SJSA1 (cell line): ENCODE measurements around the gene FAT1. TPM values are rescaled to one million over a fixed set of nuclear protein-coding genes. Genes with fewer than 3 reads are reported as not detected.
A peak's percentile ranks its signal among the peaks of the same experiment; 100 is the strongest.

Experiments used
- DNase-seq, 2 experiments: peaks; one replicate each; pipeline ENCODE4 v3.0.0-alpha.2; 2015 to 2020; ENCODE audit warnings: low spot score in 2 of 2, low read depth in 1 of 2
- H3K27ac ChIP-seq: fragments of 250-450 bp; sonication (Bioruptor Pico); 2 replicates; pipeline ENCODE4 v1.5.1; 2020; ENCODE audit warnings: mild to moderate bottlenecking, moderate library complexity
- H3K27me3 ChIP-seq: fragments of 250-450 bp; sonication (Bioruptor Pico); replicated peaks from 2 replicates; pipeline ENCODE4 v1.5.1; 2020; ENCODE audit warnings: mild to moderate bottlenecking, moderate library complexity
- H3K36me3 ChIP-seq: fragments of 250-450 bp; sonication (Bioruptor Pico); 2 replicates; pipeline ENCODE4 v1.5.1; 2020; ENCODE audit warnings: mild to moderate bottlenecking
- H3K4me1 ChIP-seq: fragments of 250-450 bp; sonication (Bioruptor Pico); replicated peaks from 2 replicates; pipeline ENCODE4 v1.6.1; 2021; ENCODE audit warnings: mild to moderate bottlenecking
- H3K4me3 ChIP-seq: fragments of 250-450 bp; sonication (Bioruptor Pico); 2 replicates; pipeline ENCODE4 v1.5.1; 2020; ENCODE audit warnings: mild to moderate bottlenecking
- H3K9me3 ChIP-seq: fragments of 250-450 bp; sonication (Bioruptor Pico); replicated peaks from 2 replicates; pipeline ENCODE4 v1.5.1; 2020; ENCODE audit warnings: mild to moderate bottlenecking
- total RNA-seq: library from RNA; depleted of rRNA; stranded (reverse); fragments of >200 nt; shearing (Covaris generic); gene quantifications from 2 replicates; pipeline ENCODE4 v1.2.3, GENCODE V29; 2014

Gene FAT1
- total RNA-seq, 1 experiment from 2014 or later = 483 TPM

GRCh38 chr4:186691396-186691795 is 32.3 kb downstream of the FAT1 start:
- DNase-seq = no peak
- Histone ChIP-seq H3K27ac (no peak overlapping the region), H3K36me3 (peaks cover 64% of the 10 kb centered on the region), H3K4me1 (peaks cover 54% of the 10 kb centered on the region), H3K9me3 (no peaks in the 10 kb centered on the region), H3K27me3 (no peaks in the 10 kb centered on the region), H3K4me3 (no peak overlapping the region)

GRCh38 chr4:186689476-186689875 is 34.2 kb downstream of the FAT1 start:
- no peaks in the 10 kb centered on the region for H3K9me3 ChIP-seq
- H3K4me1 ChIP-seq = peaks cover 56% of the 10 kb centered on the region
- H3K4me3 ChIP-seq = no peak overlapping the region
- no peaks in the 10 kb centered on the region for H3K27me3 ChIP-seq
- peaks cover 56% of the 10 kb centered on the region for H3K36me3 ChIP-seq
- no peak overlapping the region for H3K27ac ChIP-seq
- DNase-seq = no peak

- Histone ChIP-seq H3K4me1 (peaks cover 53% of the 10 kb centered on the region), H3K27me3 (no peaks in the 10 kb centered on the region), H3K4me3 (no peak overlapping the region), H3K9me3 (no peaks in the 10 kb centered on the region), H3K36me3 (peaks cover 66% of the 10 kb centered on the region), H3K27ac (no peak overlapping the region)
- DNase-seq = no peak
These were observed 35.3 kb downstream of the FAT1 start for GRCh38 chr4:186688150-186688943.

DNA sequence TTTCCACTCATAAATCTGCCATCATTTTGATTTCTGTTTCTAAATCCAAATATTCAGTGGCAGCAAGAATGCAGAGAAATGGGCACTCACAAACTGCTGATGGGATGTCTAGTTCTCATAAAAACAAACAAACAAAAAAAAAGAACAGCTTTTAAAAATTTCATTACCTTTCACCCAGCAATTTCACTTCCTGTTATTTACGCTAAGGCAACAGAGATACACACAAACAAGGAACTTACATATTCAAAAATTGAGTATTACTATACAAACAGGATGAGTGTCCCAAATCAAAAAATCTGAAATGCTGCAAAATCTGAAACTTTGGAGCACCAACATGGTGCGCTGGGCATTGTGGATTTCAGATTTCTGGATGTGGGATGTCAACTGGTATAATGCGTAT is 36.4 kb downstream of the FAT1 start:
- H3K4me1 ChIP-seq = peaks cover 42% of the 10 kb centered on the region
- no peaks in the 10 kb centered on the region for H3K9me3 ChIP-seq
- peaks cover 64% of the 10 kb centered on the region for H3K36me3 ChIP-seq
- H3K27me3 ChIP-seq = no peaks in the 10 kb centered on the region
- peak overlapping the region; percentile 85 for H3K27ac ChIP-seq
- DNase-seq = no peak
- no peak overlapping the region for H3K4me3 ChIP-seq

- Histone ChIP-seq H3K9me3 (no peaks in the 10 kb centered on the region), H3K4me1 (peaks cover 44% of the 10 kb centered on the region), H3K27me3 (no peaks in the 10 kb centered on the region), H3K36me3 (peaks cover 62% of the 10 kb centered on the region), H3K27ac (peak overlapping the region; percentile 85), H3K4me3 (no peak overlapping the region)
- peak; percentile 56 to 93 for DNase-seq
These were observed 37.9 kb downstream of the FAT1 start for GRCh38 chr4:186685767-186686183.

- no peak overlapping the region for H3K4me3 ChIP-seq
- H3K27me3 ChIP-seq = no peaks in the 10 kb centered on the region
- peak overlapping the region; percentile 85 for H3K27ac ChIP-seq
- peaks cover 53% of the 10 kb centered on the region for H3K4me1 ChIP-seq
- no peak for DNase-seq
- H3K36me3 ChIP-seq = peaks cover 59% of the 10 kb centered on the region
- no peaks in the 10 kb centered on the region for H3K9me3 ChIP-seq
These were observed 38.8 kb downstream of the FAT1 start for GRCh38 chr4:186684889-186685309.

DNA sequence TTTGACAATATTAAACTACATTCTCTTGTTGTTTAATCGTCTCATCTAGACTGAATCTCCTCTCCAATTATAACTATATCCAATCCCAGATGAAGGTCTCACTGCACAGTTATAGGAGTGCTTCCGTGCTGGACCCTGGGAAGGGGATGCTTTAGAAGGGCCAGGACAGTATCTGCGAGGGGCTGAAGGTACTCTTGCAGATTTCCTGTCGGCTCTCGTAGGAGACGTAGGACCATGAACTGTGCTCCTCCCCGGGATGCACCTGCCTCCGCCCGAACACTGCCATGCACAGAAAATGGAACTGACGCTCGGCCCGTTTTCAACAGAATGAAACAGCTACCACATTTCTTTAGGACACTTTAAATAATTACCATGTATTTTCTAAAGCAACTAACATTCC is 39.4 kb downstream of the FAT1 start:
- H3K36me3 ChIP-seq = peaks cover 53% of the 10 kb centered on the region
- no peak overlapping the region for H3K27ac ChIP-seq
- no peaks in the 10 kb centered on the region for H3K27me3 ChIP-seq
- H3K4me3 ChIP-seq = no peak overlapping the region
- no peaks in the 10 kb centered on the region for H3K9me3 ChIP-seq
- peaks cover 48% of the 10 kb centered on the region for H3K4me1 ChIP-seq
- DNase-seq = no peak

DNA sequence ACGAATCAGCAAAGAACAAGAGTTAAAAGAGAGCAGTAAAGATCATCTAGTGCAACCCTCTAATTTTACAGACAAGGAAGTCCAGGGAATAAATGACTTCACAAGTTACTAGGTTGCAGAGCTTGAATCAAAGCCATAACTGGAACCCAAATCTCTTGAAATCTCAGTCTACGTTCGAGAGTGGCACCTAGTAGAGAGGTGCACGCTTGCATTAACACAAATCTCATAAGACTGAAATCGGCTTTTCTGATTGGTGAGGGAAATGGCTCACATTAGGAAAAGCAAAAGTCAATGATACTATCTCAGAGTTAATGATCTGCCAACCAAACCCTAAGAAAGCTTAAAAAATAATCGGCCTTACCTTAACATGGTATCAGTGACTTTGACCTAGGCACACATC is 43.0 kb downstream of the FAT1 start:
- no peak for DNase-seq
- no peaks in the 10 kb centered on the region for H3K27me3 ChIP-seq
- H3K27ac ChIP-seq = no peak overlapping the region
- peaks cover 46% of the 10 kb centered on the region for H3K4me1 ChIP-seq
- peaks cover 54% of the 10 kb centered on the region for H3K36me3 ChIP-seq
- H3K4me3 ChIP-seq = no peak overlapping the region
- H3K9me3 ChIP-seq = no peaks in the 10 kb centered on the region

GRCh38 chr4:186676531-186677161 is 47.0 kb downstream of the FAT1 start:
- no peak overlapping the region for H3K4me3 ChIP-seq
- H3K27ac ChIP-seq = peak overlapping the region; percentile 35; the same call in 1 of the 2 replicates
- no peaks in the 10 kb centered on the region for H3K9me3 ChIP-seq
- H3K4me1 ChIP-seq = peaks cover 47% of the 10 kb centered on the region
- DNase-seq = peak; percentile 76 to 94
- no peaks in the 10 kb centered on the region for H3K27me3 ChIP-seq
- H3K36me3 ChIP-seq = peaks cover 49% of the 10 kb centered on the region

DNA sequence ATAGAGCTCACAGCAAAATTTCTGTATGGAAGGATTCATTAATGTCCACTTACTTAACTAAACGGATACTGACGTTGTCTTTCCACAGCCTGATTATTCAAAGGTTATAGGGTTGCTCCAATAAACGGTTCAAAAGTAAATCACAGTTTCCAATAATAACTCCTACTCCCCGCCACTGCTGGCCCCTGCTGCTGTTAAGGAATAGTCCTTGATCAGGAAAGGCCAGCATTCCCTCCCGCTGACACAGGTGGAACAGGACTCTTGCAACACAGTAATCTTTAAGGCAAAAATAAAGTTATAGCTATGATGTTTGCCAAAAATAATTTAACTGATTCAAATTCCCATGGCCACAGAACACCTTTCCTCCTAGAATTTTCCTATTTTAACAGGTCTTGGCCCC is 53.9 kb downstream of the FAT1 start:
- DNase-seq = no peak
- Histone ChIP-seq H3K27ac (peak overlapping the region; percentile 2; the same call in 1 of the 2 replicates), H3K9me3 (no peaks in the 10 kb centered on the region), H3K27me3 (no peaks in the 10 kb centered on the region), H3K4me1 (peaks cover 42% of the 10 kb centered on the region), H3K36me3 (peaks cover 86% of the 10 kb centered on the region), H3K4me3 (no peak overlapping the region)

- peak in 1 of 2 experiments; percentile 48 for DNase-seq
- Histone ChIP-seq H3K27me3 (no peaks in the 10 kb centered on the region), H3K4me1 (peaks cover 40% of the 10 kb centered on the region), H3K36me3 (peaks cover 86% of the 10 kb centered on the region), H3K27ac (peak overlapping the region; percentile 2; the same call in 1 of the 2 replicates), H3K4me3 (no peak overlapping the region), H3K9me3 (no peaks in the 10 kb centered on the region)
These were observed 54.4 kb downstream of the FAT1 start for GRCh38 chr4:186669159-186669731.

DNA sequence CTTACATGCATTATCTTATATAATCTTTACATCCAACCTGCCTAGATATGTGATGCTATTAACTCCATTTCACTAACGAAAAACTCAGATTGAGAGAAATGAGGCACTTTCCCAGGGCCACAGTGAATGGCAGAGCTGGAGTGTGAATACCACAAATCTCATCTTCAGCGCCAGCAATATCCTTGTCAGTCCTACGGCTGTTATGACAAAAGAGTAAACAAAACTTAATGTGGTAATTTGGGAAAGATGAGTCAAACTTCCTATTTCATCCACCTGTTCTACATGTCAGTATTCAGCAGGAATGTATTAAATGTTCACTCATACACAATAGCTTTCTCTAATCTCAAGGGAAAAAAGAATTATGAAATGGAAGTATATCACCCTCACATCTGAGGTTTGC is 56.9 kb downstream of the FAT1 start:
- no peaks in the 10 kb centered on the region; the same call in 1 of the 2 replicates for H3K27me3 ChIP-seq
- no peak for DNase-seq
- no peaks in the 10 kb centered on the region for H3K9me3 ChIP-seq
- peaks cover 34% of the 10 kb centered on the region for H3K4me1 ChIP-seq
- H3K27ac ChIP-seq = no peak overlapping the region
- peaks cover 93% of the 10 kb centered on the region for H3K36me3 ChIP-seq
- no peak overlapping the region for H3K4me3 ChIP-seq

GRCh38 chr4:186666252-186666651 is 57.4 kb downstream of the FAT1 start:
- DNase-seq = no peak
- peaks cover 34% of the 10 kb centered on the region for H3K4me1 ChIP-seq
- no peak overlapping the region for H3K4me3 ChIP-seq
- H3K9me3 ChIP-seq = no peaks in the 10 kb centered on the region
- no peaks in the 10 kb centered on the region; the same call in 1 of the 2 replicates for H3K27me3 ChIP-seq
- H3K36me3 ChIP-seq = peaks cover 95% of the 10 kb centered on the region
- no peak overlapping the region for H3K27ac ChIP-seq

DNA sequence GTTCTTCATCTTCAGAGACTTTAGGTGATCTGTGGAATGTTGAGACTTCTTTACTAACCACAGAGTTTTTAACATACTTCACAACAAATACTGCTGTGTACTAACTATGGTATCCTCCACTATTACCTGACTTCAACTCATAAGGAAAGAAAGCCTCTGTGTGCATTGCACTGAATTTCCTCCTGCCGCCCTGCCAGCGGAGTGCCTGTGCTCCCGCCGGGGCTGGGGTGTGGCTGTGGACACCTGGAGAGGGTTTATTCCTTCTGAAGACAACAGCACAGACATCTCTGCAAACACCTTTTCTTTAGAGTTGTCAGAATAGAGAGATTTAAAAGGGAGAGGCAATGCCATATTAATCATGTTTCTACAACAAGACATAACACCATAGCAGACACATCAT is 63.3 kb downstream of the FAT1 start:
- no peaks in the 10 kb centered on the region; the same call in 1 of the 2 replicates for H3K27me3 ChIP-seq
- peaks cover 93% of the 10 kb centered on the region for H3K36me3 ChIP-seq
- no peak for DNase-seq

More for the DNA sequence above, 63.3 kb downstream of the FAT1 start:
- Histone ChIP-seq H3K27ac (no peak overlapping the region), H3K9me3 (no peaks in the 10 kb centered on the region), H3K4me3 (no peak overlapping the region), H3K4me1 (peaks cover 19% of the 10 kb centered on the region)
